H4 (cell line): ENCODE measurements around the gene PLAC8L1. TPM values are rescaled to one million over a fixed set of nuclear protein-coding genes. Genes with fewer than 3 reads are reported as not detected.
A peak's percentile ranks its signal among the peaks of the same experiment; 100 is the strongest.

Source experiments
- DNase-seq: peaks from one replicate; pipeline ENCODE4 v3.0.0-alpha.2; 2015; ENCODE audit warnings: low spot score
- total RNA-seq: library from RNA; depleted of rRNA; stranded (reverse); fragments of >200 nt; shearing (Covaris generic); gene quantifications from 2 replicates; pipeline ENCODE4 v1.2.3, GENCODE V29; 2014; rRNA removed

The PLAC8L1 gene
- total RNA-seq, 1 experiment from 2014 or later = not detected

DNA sequence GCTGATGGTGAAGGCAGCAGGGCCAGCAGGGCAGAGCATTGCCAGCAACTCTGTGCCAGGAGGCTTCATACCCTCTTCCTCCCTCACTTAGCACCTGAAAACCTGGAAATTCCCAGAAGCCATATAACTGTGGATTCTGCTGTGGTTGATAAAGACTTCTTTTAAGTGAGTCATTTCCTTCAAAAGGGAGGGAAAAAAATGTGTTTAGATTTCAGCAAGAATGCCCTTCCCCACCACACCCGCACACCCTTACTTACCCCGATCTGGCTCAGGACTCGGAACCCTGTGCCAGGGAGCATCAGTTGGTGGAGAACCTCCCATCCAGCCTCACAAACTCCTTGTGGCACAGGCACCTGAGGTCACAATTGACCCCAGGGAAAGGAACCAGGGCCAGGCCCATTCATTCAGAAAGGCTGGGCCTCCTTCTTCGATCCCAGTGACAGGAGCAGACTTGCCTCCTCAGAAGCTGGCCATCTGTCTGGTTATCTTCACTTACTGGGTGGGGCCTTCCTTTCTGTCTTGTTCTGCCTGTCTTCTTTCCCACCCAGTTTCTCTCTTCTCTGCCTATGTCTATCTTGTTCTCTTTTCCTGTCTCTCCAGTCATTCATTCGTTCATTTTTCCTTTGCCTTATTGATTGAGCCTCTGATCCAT lies 62.6 kb downstream of the PLAC8L1 start:
- peak; percentile 84 for DNase-seq

DNA sequence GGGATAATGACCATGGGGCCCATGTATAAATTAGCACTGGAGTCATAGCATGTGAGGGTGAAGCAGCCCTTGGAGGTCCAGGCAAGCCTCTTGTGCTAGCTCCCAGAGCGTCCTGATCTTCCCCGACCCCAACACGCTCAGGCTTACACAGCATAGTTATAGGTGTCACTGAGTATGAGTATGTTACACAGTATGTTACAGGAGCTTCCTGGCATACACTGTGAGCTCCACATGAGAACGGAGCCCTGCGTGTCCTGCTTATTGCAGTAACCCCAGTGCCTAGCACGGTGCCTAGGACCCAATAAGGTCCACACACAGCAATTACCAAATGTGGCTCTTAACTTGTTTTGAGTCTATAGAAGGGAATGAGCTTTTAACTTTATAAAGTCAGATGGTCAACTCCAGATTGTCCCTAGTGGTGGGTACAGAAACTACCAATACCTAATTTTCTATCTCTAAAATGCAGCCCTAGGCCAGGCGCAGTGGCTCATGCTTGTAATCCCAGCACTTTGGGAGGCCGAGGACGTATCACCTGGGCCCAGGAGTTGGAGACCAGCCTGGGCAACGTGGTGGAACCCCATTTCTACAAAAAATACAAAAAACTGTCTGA lies 64.1 kb downstream of the PLAC8L1 start:
- peak; percentile 25 for DNase-seq

DNA sequence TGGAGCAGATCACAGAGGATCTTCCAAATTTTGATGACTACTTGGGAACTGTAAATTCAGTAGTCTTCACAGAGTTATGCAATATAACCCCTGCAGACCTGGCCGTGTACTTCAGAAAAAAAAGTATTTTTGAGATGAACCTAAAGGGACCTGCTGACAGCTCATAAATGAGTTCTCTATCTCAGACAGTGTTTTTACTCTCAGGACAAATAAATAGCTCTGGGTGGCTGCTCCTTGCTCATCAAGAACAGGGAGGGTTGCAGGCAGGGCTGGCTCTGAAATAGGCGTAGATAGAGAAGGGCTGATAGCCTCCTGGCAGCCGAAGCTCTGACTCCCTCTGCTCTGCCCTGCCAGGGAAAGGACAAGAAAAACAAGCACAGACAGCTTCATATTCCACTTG lies 64.8 kb downstream of the PLAC8L1 start:
- DNase-seq = no peak

DNA sequence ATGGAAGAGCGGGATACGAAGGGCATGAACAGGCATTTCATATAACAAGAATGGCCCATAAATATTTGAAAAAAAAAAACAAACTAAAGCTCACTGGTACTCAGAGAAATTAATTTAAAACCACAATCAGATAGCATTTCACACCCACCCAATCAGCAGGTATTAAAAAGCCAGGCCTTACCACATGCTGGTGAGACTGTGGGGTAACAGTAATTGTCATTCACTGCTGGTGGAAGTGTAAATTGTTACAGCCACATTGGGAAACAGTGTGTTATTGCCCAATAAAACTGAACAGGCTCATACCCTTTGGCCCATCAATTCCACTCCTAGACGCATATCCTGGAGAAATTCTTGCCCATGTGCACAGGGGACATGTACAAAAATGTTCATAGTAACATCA lies 66.0 kb downstream of the PLAC8L1 start:
- DNase-seq = no peak

DNA sequence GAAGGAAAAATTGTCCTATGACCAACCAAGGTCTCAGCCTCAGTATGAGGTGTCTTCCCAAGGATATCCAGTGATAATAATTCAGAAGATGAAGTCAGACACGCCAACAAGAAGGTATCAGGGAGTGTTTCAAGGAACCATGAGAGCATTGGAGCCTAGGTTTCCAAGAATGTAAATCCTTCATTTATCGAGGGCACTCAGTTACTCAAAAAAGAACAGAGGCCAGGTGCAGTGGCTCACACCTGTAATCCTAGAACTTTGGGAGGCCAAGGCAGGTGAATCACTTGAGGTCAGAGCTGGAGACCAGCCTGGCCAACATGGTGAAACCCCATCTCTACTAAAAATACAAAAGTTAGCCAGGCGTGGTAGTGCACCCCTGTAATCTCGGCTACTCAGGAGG lies 70.8 kb downstream of the PLAC8L1 start:
- DNase-seq = no peak

Other genes with a start within 250 kb of the PLAC8L1 start
- not detected in 2 replicates for gene GRXCR2, start 232.6 kb downstream of the PLAC8L1 start, total RNA-seq
- gene SH3RF2, start 169.0 kb downstream of the PLAC8L1 start, total RNA-seq = 1.6 and 3.0 TPM in 2 replicates
- gene LARS1, start 77.1 kb upstream of the PLAC8L1 start, total RNA-seq = 70.6 and 86.0 TPM in 2 replicates
- 11.4 and 15.7 TPM in 2 replicates for gene RBM27, start 98.0 kb upstream of the PLAC8L1 start, total RNA-seq
- 0.06 TPM in 1 of 2 replicates, not detected in the other for gene POU4F3, start 233.3 kb upstream of the PLAC8L1 start, total RNA-seq